ENCODE results near the gene SLC13A2.

The SLC13A2 gene

GRCh38 chr17:28470266-28470913 lies 3.1 kb upstream of the SLC13A2 start:
- DNase-seq (ENCODE audit: low read depth in 2 of 2): no peak

GRCh38 chr17:28470914-28471366 lies 2.5 kb upstream of the SLC13A2 start:
- DNase-seq (ENCODE audit: low read depth in 2 of 2): no peak

- DNase-seq (ENCODE audit: low read depth in 2 of 2): no peak
These were observed 1.7 kb upstream of the SLC13A2 start for GRCh38 chr17:28471531-28472342.

- no peak for DNase-seq (ENCODE audit: low read depth in 2 of 2)
These were observed 460 bp upstream of the SLC13A2 start for GRCh38 chr17:28472871-28473497.

GRCh38 chr17:28474111-28474531 lies 677 bp downstream of the SLC13A2 start:
- no peak for DNase-seq (ENCODE audit: low read depth in 2 of 2)

GRCh38 chr17:28475151-28475900 lies 1.9 kb downstream of the SLC13A2 start:
- DNase-seq (ENCODE audit: low read depth in 2 of 2): no peak

- no peak for DNase-seq (ENCODE audit: low read depth in 2 of 2)
These were observed 2.8 kb downstream of the SLC13A2 start for GRCh38 chr17:28476076-28476865.

- DNase-seq (ENCODE audit: low read depth in 2 of 2): no peak
These were observed 4.5 kb downstream of the SLC13A2 start for GRCh38 chr17:28477928-28478327.

- DNase-seq (ENCODE audit: low read depth in 2 of 2): no peak
These were observed 5.5 kb downstream of the SLC13A2 start for GRCh38 chr17:28478712-28479615.

GRCh38 chr17:28480278-28480677 lies 6.8 kb downstream of the SLC13A2 start:
- no peak for DNase-seq (ENCODE audit: low read depth in 2 of 2)

GRCh38 chr17:28480799-28481571 lies 7.5 kb downstream of the SLC13A2 start:
- DNase-seq (ENCODE audit: low read depth in 2 of 2): no peak

GRCh38 chr17:28482551-28483199 lies 9.2 kb downstream of the SLC13A2 start:
- no peak for DNase-seq (ENCODE audit: low read depth in 2 of 2)

- no peak for DNase-seq (ENCODE audit: low read depth in 2 of 2)
These were observed 10.9 kb downstream of the SLC13A2 start for GRCh38 chr17:28484296-28484695.

GRCh38 chr17:28485049-28485448 lies 11.6 kb downstream of the SLC13A2 start:
- no peak for DNase-seq (ENCODE audit: low read depth in 2 of 2)

GRCh38 chr17:28487881-28488532 lies 14.6 kb downstream of the SLC13A2 start:
- no peak for DNase-seq (ENCODE audit: low read depth in 2 of 2)

- no peak for DNase-seq (ENCODE audit: low read depth in 2 of 2)
These were observed 15.3 kb downstream of the SLC13A2 start for GRCh38 chr17:28488533-28489276.

- no peak for DNase-seq (ENCODE audit: low read depth in 2 of 2)
These were observed 17.8 kb downstream of the SLC13A2 start for GRCh38 chr17:28491286-28491685.

GRCh38 chr17:28491860-28492259 lies 18.4 kb downstream of the SLC13A2 start:
- DNase-seq (ENCODE audit: low read depth in 2 of 2): no peak

Measured in stimulated activated CD4-positive, alpha-beta T cell treated with anti-CD3 and anti-CD28 coated beads, Interleukin-12 subunit alpha, Interleukin-12 subunit beta, amount 100 ng/mL, for 24 hours (primary cell).